ENCODE measurements around the gene OOSP3. TPM values are rescaled to one million over a fixed set of nuclear protein-coding genes. Genes with fewer than 3 reads are reported as not detected.
"Not testable (repeated sequence)": the region's sequence is repeated elsewhere in the genome, so short reads cannot be mapped to it uniquely, and the experiment has no call there.

OOSP3 gene
- total and polyA plus RNA-seq, 12 donors: not detected

- no peak overlapping the region for H3K4me3 ChIP-seq
- no peaks in the 10 kb centered on the region for H3K4me1 ChIP-seq (replicated peaks in 1 of 2)
- no peak for TF ChIP-seq CTCF (IDR thresholded peaks at IDR 0.05)
- no peak for TF ChIP-seq POLR2A (IDR thresholded peaks at IDR 0.05)
- no peak overlapping the region for H3K27ac ChIP-seq
- H3K27me3 ChIP-seq: no peaks in the 10 kb centered on the region
- 52 to 75% (median 72%) methylated on average over 3 of the region's 3 CpGs for WGBS, 4 donors
- no peaks in the 10 kb centered on the region for H3K9me3 ChIP-seq (replicated peaks in 1 of 3)
- no peaks in the 10 kb centered on the region for H3K36me3 ChIP-seq (replicated peaks in 1 of 2)
- intact Hi-C loops (cut with DNase I): no loop called here
- no peak for DNase-seq
Observed at GRCh38 chr11:59847626-59848025, 31.0 kb upstream of the OOSP3 start.

GRCh38 chr11:59848439-59848838 lies 30.1 kb upstream of the OOSP3 start:
- H3K9me3 ChIP-seq (replicated peaks in 1 of 3); H3K27me3 ChIP-seq; DNase-seq; H3K4me1 ChIP-seq (replicated peaks in 1 of 2); intact Hi-C loops (cut with DNase I); H3K4me3 ChIP-seq; H3K36me3 ChIP-seq (replicated peaks in 1 of 2); H3K27ac ChIP-seq: not testable (repeated sequence)
- 76 to 93% (median 86%) methylated on average over 6 of the region's 6 CpGs for WGBS, 4 donors

- 32 to 55% (median 41%) methylated on average over 2 of the region's 2 CpGs for WGBS, 4 donors
- Histone ChIP-seq H3K4me3 (no peak overlapping the region), H3K9me3 (replicated peaks in 1 of 3) (no peaks in the 10 kb centered on the region), H3K36me3 (replicated peaks in 1 of 2) (no peaks in the 10 kb centered on the region), H3K27me3 (no peaks in the 10 kb centered on the region), H3K27ac (no peak overlapping the region), H3K4me1 (replicated peaks in 1 of 2) (no peaks in the 10 kb centered on the region)
- TF ChIP-seq POLR2A (IDR thresholded peaks at IDR 0.05) (no peak), CTCF (IDR thresholded peaks at IDR 0.05) (no peak)
- intact Hi-C loops (cut with DNase I): no loop called here
- no peak for DNase-seq
Observed at GRCh38 chr11:59849129-59849528, 29.5 kb upstream of the OOSP3 start.

- H3K27me3 ChIP-seq; H3K4me1 ChIP-seq (replicated peaks in 1 of 2); DNase-seq; H3K4me3 ChIP-seq; H3K9me3 ChIP-seq (replicated peaks in 1 of 3); intact Hi-C loops (cut with DNase I); H3K36me3 ChIP-seq (replicated peaks in 1 of 2); H3K27ac ChIP-seq: not testable (repeated sequence)
- 76 to 92% (median 85%) methylated on average over 2 of the region's 2 CpGs for WGBS, 4 donors
Observed at GRCh38 chr11:59849551-59849950, 29.0 kb upstream of the OOSP3 start.

GRCh38 chr11:59851416-59851815 lies 27.2 kb upstream of the OOSP3 start:
- H3K9me3 ChIP-seq (replicated peaks in 1 of 3); intact Hi-C loops (cut with DNase I); H3K36me3 ChIP-seq (replicated peaks in 1 of 2); H3K27me3 ChIP-seq; DNase-seq; H3K4me3 ChIP-seq; H3K4me1 ChIP-seq (replicated peaks in 1 of 2); H3K27ac ChIP-seq: not testable (repeated sequence)
- 73 to 93% (median 84%) methylated on average over 5 of the region's 5 CpGs for WGBS, 4 donors

- Histone ChIP-seq H3K27ac (no peak overlapping the region), H3K4me3 (no peak overlapping the region), H3K9me3 (replicated peaks in 1 of 3) (no peaks in the 10 kb centered on the region), H3K27me3 (no peaks in the 10 kb centered on the region), H3K4me1 (replicated peaks in 1 of 2) (peaks cover 0 to 12% of the 10 kb centered on the region in 2 donors), H3K36me3 (replicated peaks in 1 of 2) (no peaks in the 10 kb centered on the region)
- peak in 1 of 7 donors; percentile 10 for DNase-seq
- WGBS, 4 donors: 38 to 44% (median 44%) methylated on average over 2 of the region's 2 CpGs
- intact Hi-C loops (cut with DNase I): no loop called here
- TF ChIP-seq POLR2A (IDR thresholded peaks at IDR 0.05) (no peak), CTCF (IDR thresholded peaks at IDR 0.05) (no peak)
Observed at GRCh38 chr11:59854871-59855270, 23.7 kb upstream of the OOSP3 start.
